ENCODE measurements around the gene ATP5PB. TPM values are rescaled to one million over a fixed set of nuclear protein-coding genes. Genes with fewer than 3 reads are reported as not detected.

The ATP5PB gene
- total and polyA plus RNA-seq, 8 donors, result 56.3 to 138 (median 89.2) TPM

DNA sequence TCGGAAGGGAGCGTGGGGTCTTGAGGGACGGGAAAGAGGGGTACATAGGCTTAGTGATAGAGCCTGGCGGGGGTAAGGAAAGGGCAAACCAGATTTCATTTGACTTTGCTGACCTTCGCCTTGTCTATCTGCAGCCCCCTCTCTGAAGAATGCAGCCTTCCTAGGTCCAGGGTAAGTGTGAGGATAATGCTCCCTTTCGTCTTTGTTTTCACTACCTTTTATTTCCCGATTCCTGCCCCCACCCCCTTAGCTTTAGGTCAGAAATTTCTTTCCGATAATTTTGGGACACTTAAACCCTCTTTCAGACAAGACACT is 396 bp downstream of the ATP5PB start:
- WGBS, 2 donors, result 0% methylated on average over 8 of the region's 8 CpGs

GRCh38 chr1:111450185-111450584 is 921 bp downstream of the ATP5PB start:
- H3K9me3 ChIP-seq, result no peaks in the 10 kb centered on the region
- no peaks in the 10 kb centered on the region for H3K27me3 ChIP-seq
- WGBS, 2 donors, result 38 to 42% methylated on average over 3 of the region's 3 CpGs
- intact Hi-C loops (cut with DNase I), result no loop called here
- peak overlapping the region; percentile 72 to 84 (median 77) for H3K4me3 ChIP-seq
- peaks cover 0 to 7% (median 0%) of the 10 kb centered on the region in 3 donors for H3K36me3 ChIP-seq
- DNase-seq (no peak), FAIRE-seq (no peak), ATAC-seq (no peak)
- TF ChIP-seq, protein P1, sequence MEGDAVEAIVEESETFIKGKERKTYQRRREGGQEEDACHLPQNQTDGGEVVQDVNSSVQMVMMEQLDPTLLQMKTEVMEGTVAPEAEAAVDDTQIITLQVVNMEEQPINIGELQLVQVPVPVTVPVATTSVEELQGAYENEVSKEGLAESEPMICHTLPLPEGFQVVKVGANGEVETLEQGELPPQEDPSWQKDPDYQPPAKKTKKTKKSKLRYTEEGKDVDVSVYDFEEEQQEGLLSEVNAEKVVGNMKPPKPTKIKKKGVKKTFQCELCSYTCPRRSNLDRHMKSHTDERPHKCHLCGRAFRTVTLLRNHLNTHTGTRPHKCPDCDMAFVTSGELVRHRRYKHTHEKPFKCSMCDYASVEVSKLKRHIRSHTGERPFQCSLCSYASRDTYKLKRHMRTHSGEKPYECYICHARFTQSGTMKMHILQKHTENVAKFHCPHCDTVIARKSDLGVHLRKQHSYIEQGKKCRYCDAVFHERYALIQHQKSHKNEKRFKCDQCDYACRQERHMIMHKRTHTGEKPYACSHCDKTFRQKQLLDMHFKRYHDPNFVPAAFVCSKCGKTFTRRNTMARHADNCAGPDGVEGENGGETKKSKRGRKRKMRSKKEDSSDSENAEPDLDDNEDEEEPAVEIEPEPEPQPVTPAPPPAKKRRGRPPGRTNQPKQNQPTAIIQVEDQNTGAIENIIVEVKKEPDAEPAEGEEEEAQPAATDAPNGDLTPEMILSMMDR (IDR thresholded peaks at IDR 0.05), result no peak
- H3K4me1 ChIP-seq, result peaks cover 18 to 41% (median 20%) of the 10 kb centered on the region in 3 donors
- H3K27ac ChIP-seq, result no peak overlapping the region

More for the DNA sequence above, 396 bp downstream of the ATP5PB start:
- intact Hi-C loops (cut with DNase I), result no loop called here
- FAIRE-seq (no peak), DNase-seq (no peak), ATAC-seq (peak in 1 of 4 donors; percentile 0)
- Histone ChIP-seq H3K27me3 (no peaks in the 10 kb centered on the region), H3K4me3 (peak overlapping the region; percentile 72 to 84 (median 77)), H3K9me3 (no peaks in the 10 kb centered on the region), H3K4me1 (peaks cover 18 to 41% (median 20%) of the 10 kb centered on the region in 3 donors), H3K27ac (peak overlapping the region; percentile 33 to 68 (median 56)), H3K36me3 (peaks cover 0 to 3% (median 0%) of the 10 kb centered on the region in 3 donors)
- TF ChIP-seq, protein P1 (IDR thresholded peaks at IDR 0.05), result no peak

DNA sequence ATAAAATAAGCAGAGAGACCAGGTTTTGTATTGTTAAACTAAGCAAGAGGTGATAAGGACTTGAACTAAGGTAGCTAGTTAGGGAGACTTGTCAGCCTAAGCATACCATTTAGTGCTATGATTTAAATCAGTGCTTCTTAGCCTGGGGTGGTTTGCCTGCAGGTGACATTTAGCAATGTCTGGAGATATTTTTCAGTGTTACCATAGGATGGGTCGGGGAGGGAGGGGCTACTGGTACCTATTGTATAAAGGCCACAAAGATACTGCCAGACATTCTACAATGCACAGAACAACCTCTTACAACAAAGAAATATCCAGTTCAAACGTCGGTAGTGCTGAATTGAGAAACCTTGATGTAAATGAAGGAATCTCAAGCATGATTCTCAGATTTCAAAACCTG is 3.3 kb downstream of the ATP5PB start:
- Histone ChIP-seq H3K27me3 (no peaks in the 10 kb centered on the region), H3K4me3 (no peak overlapping the region), H3K27ac (no peak overlapping the region), H3K36me3 (peaks cover 0 to 16% (median 3%) of the 10 kb centered on the region in 3 donors), H3K9me3 (no peaks in the 10 kb centered on the region), H3K4me1 (peaks cover 13 to 27% (median 13%) of the 10 kb centered on the region in 3 donors)
- TF ChIP-seq, protein P1 (IDR thresholded peaks at IDR 0.05), result no peak
- no peak for FAIRE-seq
- intact Hi-C loops (cut with DNase I), result no loop called here
- ATAC-seq, result no peak
- no peak for DNase-seq
- 81 to 91% methylated on average over 3 of the region's 3 CpGs for WGBS, 2 donors

- intact Hi-C loops (cut with DNase I), result no loop called here
- Histone ChIP-seq H3K9me3 (no peaks in the 10 kb centered on the region), H3K27ac (no peak overlapping the region), H3K4me1 (peaks cover 7 to 24% (median 11%) of the 10 kb centered on the region in 3 donors), H3K4me3 (no peak overlapping the region), H3K27me3 (no peaks in the 10 kb centered on the region), H3K36me3 (peaks cover 0 to 28% (median 13%) of the 10 kb centered on the region in 3 donors)
- WGBS, 2 donors, result 88 to 92% methylated on average over 3 of the region's 3 CpGs
- ATAC-seq (no peak), DNase-seq (no peak), FAIRE-seq (no peak)
- TF ChIP-seq, protein P1 (IDR thresholded peaks at IDR 0.05), result no peak
These were observed 4.4 kb downstream of the ATP5PB start for GRCh38 chr1:111453706-111454105.

DNA sequence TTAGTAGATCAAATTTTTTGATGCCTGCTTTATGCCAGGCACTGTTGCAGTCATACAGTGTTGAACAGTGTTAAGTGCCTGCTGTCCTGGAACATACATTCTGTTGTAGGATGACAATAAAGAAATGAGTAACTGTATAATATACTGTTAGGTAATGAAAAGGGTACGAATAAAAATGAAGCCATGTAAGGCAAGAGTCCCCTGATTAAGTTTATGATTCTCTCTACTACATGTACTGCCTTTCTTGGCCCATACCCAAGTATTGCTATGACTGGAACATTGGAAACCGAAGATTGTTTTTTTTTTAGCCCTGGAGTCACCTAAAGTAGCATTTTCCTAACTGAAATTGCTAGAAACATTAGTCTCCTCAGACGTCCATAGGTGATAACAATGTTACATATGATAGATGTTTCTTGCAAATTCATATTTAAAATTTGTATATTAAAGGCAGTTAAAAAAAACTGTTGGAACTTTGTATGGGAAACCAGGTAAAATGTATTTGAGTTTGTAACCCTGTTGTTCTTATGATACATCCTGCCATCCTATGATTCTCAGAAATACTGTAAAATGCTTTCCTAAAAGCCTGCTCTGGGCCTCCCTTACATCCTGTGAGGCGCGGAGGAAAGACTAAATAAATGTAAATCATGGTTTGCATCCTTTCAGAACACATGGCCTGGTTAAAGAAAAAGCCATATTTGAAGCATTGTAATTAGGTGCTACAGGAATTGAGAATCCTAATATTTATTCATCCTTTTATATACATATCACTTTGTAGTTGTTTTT is 5.8 kb downstream of the ATP5PB start:
- intact Hi-C loops (cut with DNase I), result no loop called here
- TF ChIP-seq, protein P1 (IDR thresholded peaks at IDR 0.05), result no peak
- no peaks in the 10 kb centered on the region for H3K9me3 ChIP-seq
- ATAC-seq, result no peak
- H3K36me3 ChIP-seq, result peaks cover 2 to 39% (median 22%) of the 10 kb centered on the region in 3 donors
- no peak for FAIRE-seq
- H3K4me1 ChIP-seq, result peaks cover 7 to 24% (median 11%) of the 10 kb centered on the region in 3 donors
- 71 to 72% methylated on average over 5 of the region's 5 CpGs for WGBS, 2 donors
- H3K4me3 ChIP-seq, result no peak overlapping the region
- no peak overlapping the region for H3K27ac ChIP-seq
- no peaks in the 10 kb centered on the region for H3K27me3 ChIP-seq
- DNase-seq, result no peak

All from pancreas (tissue), 10 donors.